ENCODE data around the gene RNF11. TPM values are rescaled to one million over a fixed set of nuclear protein-coding genes. Genes with fewer than 3 reads are reported as not detected.

RNF11 gene
- total and polyA plus RNA-seq, 12 donors, result 32.6 to 142 (median 117) TPM

DNA sequence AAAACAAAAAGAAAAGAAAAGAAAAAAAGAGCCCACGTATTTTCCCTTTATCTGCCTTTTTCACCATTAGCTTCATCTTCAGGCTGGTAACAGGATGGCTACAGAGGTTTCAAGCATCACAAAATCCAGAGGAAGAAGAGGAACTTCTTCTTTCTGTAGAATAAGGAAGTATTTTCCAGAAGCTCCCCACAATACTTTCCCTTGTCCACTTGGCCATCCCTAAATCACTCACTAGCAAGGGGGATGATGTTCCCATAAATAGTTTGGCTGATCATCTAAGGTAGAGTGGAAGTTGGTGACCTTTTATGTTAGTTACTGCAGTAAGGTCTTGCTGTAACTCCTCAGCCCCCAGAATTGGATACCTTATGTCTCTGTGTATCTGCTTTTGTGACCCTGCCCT is 45.1 kb upstream of the RNF11 start:
- Histone ChIP-seq H3K4me1 (replicated peaks in 1 of 2) (no peaks in the 10 kb centered on the region), H3K9me3 (replicated peaks in 1 of 3) (no peaks in the 10 kb centered on the region), H3K4me3 (no peak overlapping the region), H3K36me3 (replicated peaks in 1 of 2) (no peaks in the 10 kb centered on the region), H3K27me3 (no peaks in the 10 kb centered on the region), H3K27ac (no peak overlapping the region)
- intact Hi-C loops (cut with DNase I), result loop anchor here (5.0 kb wide), 1 partner anchor 106 kb away; no protein-coding TSS in a partner anchor
- TF ChIP-seq, protein P1, sequence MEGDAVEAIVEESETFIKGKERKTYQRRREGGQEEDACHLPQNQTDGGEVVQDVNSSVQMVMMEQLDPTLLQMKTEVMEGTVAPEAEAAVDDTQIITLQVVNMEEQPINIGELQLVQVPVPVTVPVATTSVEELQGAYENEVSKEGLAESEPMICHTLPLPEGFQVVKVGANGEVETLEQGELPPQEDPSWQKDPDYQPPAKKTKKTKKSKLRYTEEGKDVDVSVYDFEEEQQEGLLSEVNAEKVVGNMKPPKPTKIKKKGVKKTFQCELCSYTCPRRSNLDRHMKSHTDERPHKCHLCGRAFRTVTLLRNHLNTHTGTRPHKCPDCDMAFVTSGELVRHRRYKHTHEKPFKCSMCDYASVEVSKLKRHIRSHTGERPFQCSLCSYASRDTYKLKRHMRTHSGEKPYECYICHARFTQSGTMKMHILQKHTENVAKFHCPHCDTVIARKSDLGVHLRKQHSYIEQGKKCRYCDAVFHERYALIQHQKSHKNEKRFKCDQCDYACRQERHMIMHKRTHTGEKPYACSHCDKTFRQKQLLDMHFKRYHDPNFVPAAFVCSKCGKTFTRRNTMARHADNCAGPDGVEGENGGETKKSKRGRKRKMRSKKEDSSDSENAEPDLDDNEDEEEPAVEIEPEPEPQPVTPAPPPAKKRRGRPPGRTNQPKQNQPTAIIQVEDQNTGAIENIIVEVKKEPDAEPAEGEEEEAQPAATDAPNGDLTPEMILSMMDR (IDR thresholded peaks at IDR 0.05), result no peak
- no peak for TF ChIP-seq POLR2A (IDR thresholded peaks at IDR 0.05)
- WGBS, 4 donors, result 37 to 50% (median 43%) methylated on average over 1 of the region's 1 CpG
- DNase-seq, result no peak

DNA sequence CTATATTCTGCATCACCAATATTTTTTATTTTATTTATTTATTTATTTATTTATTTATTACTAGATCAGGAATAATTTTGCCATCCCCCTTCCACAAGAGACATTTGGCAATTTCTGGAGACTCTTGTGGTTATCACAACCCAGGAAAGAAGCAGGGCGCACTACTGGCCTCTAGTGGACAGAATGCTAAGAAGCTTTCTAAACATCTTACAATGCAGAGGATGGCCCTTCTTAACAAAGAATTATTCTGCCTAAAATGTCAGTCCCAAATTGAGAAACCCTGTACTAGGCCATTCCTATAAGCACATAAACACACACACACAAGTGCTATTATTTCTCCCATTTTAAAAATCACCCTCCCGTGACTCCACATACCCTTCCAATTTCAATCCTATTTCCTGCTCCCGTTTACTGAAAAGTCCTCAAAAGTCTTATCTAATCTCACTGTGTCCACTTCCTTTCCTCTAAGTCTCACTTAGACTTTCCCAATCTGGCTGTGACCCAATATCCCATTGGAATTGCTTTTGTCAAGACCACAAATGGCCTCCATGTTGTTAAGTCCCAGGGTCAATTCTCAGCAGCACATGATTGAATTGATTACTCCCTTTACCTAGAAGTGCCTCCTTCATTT is 43.7 kb upstream of the RNF11 start:
- Histone ChIP-seq H3K36me3 (replicated peaks in 1 of 2) (no peaks in the 10 kb centered on the region), H3K4me3 (no peak overlapping the region), H3K27ac (peak overlapping the region in 1 of 5 donors; percentile 18), H3K27me3 (no peaks in the 10 kb centered on the region), H3K4me1 (replicated peaks in 1 of 2) (no peaks in the 10 kb centered on the region), H3K9me3 (replicated peaks in 1 of 3) (no peaks in the 10 kb centered on the region)
- DNase-seq, result peak; percentile 61 to 87 (median 75)
- intact Hi-C loops (cut with DNase I), result loop anchor here (5.0 kb wide), 1 partner anchor 105 kb away; no protein-coding TSS in a partner anchor
- TF ChIP-seq, protein P1 (IDR thresholded peaks at IDR 0.05), result peak; percentile 53 to 88 (median 77)
- no peak for TF ChIP-seq POLR2A (IDR thresholded peaks at IDR 0.05)
- WGBS, 4 donors, result 24 to 35% (median 31%) methylated on average over 3 of the region's 3 CpGs

- no peak for DNase-seq
- H3K4me1 ChIP-seq (replicated peaks in 1 of 2), result no peaks in the 10 kb centered on the region
- intact Hi-C loops (cut with DNase I), result loop anchor here (5.0 kb wide), 1 partner anchor 104 kb away; no protein-coding TSS in a partner anchor
- no peaks in the 10 kb centered on the region for H3K9me3 ChIP-seq (replicated peaks in 1 of 3)
- H3K36me3 ChIP-seq (replicated peaks in 1 of 2), result no peaks in the 10 kb centered on the region
- no peaks in the 10 kb centered on the region for H3K27me3 ChIP-seq
- no peak overlapping the region for H3K27ac ChIP-seq
- no peak for TF ChIP-seq POLR2A (IDR thresholded peaks at IDR 0.05)
- TF ChIP-seq, protein P1 (IDR thresholded peaks at IDR 0.05), result no peak
- H3K4me3 ChIP-seq, result no peak overlapping the region
Observed at GRCh38 chr1:51193564-51193963, 42.5 kb upstream of the RNF11 start.

GRCh38 chr1:51203121-51203873 is 32.8 kb upstream of the RNF11 start:
- intact Hi-C loops (cut with DNase I), result no loop called here
- TF ChIP-seq, protein P1 (IDR thresholded peaks at IDR 0.05), result no peak
- TF ChIP-seq POLR2A (IDR thresholded peaks at IDR 0.05), result no peak
- no peaks in the 10 kb centered on the region for H3K9me3 ChIP-seq (replicated peaks in 1 of 3)
- WGBS, 4 donors, result 60 to 69% (median 66%) methylated on average over 3 of the region's 3 CpGs
- no peak overlapping the region for H3K27ac ChIP-seq
- H3K36me3 ChIP-seq (replicated peaks in 1 of 2), result no peaks in the 10 kb centered on the region
- H3K27me3 ChIP-seq, result no peaks in the 10 kb centered on the region
- no peak overlapping the region for H3K4me3 ChIP-seq
- DNase-seq, result no peak
- H3K4me1 ChIP-seq (replicated peaks in 1 of 2), result no peaks in the 10 kb centered on the region
